OCI-LY3 (cell line): ENCODE results near the gene CACNA1C.

ENCODE experiments used
- H2AFZ ChIP-seq: fragments of 200-600, 300-600 bp; shearing (Covaris generic); 2 replicates; pipeline ENCODE4 v1.6.0; 2014; ENCODE audit warnings: antibody characterized with exemption, low read depth, low read length
- H3K27ac ChIP-seq: fragments of 200-600, 300-600 bp; sonication (generic); 2 replicates; pipeline ENCODE4 v1.5.1; 2014; ENCODE audit warnings: mild to moderate bottlenecking, low read length, moderate library complexity, mixed read lengths
- H3K27me3 ChIP-seq: fragments of 200-600, 300-600 bp; sonication (generic); 2 replicates; pipeline ENCODE4 v1.6.1; 2014; ENCODE audit warnings: low read depth, low read length, mixed read lengths
- H3K36me3 ChIP-seq: fragments of 200-600, 300-600 bp; sonication (generic); replicated peaks from 2 replicates; pipeline ENCODE3; 2014; ENCODE audit warnings: low read depth, low read length, mixed read lengths
- H3K4me1 ChIP-seq: fragments of 300-600, 200-600 bp; sonication (generic); 2 replicates; pipeline ENCODE4 v1.6.1; 2014; ENCODE audit warnings: low read length, mixed read lengths
- H3K4me2 ChIP-seq: fragments of 200-600, 300-600 bp; sonication (generic); 2 replicates; pipeline ENCODE4 v1.6.1; 2014; ENCODE audit warnings: low read length, mixed read lengths
- H3K4me3 ChIP-seq: fragments of 300-600, 200-600 bp; sonication (generic); 2 replicates; pipeline ENCODE4 v1.5.1; 2014; ENCODE audit warnings: antibody characterized with exemption, mild to moderate bottlenecking, low read length, moderate library complexity
- H3K79me2 ChIP-seq: fragments of 300-600, 200-600 bp; shearing (Covaris generic); 2 replicates; pipeline ENCODE4 v1.6.1; 2014; ENCODE audit warnings: mild to moderate bottlenecking, low read length, mixed read lengths
- H3K9ac ChIP-seq: fragments of 300-600, 200-600 bp; shearing (Covaris generic); 2 replicates; pipeline ENCODE4 v1.6.0; 2014; ENCODE audit warnings: mild to moderate bottlenecking, low read length, moderate library complexity
- H3K9me3 ChIP-seq: fragments of 200-600, 300-600 bp; shearing (Covaris generic); 2 replicates; pipeline ENCODE4 v1.6.1; 2014; ENCODE audit warnings: low read length, mixed read lengths; ENCODE audit not compliant: insufficient read depth
- H4K20me1 ChIP-seq: fragments of 200-600, 300-600 bp; sonication (generic); 2 replicates; pipeline ENCODE4 v1.6.1; 2016; ENCODE audit warnings: low read length, mixed read lengths; ENCODE audit not compliant: insufficient read depth
- CTCF ChIP-seq: fragments of 200-600, 300-600 bp; sonication (generic); IDR thresholded peaks from 2 replicates; pipeline ENCODE4 v1.5.1; 2014; ENCODE audit warnings: antibody characterized with exemption, low read length, low read depth
- EZH2phosphoT487 ChIP-seq: fragments of 200-600 bp; shearing (Covaris generic); IDR thresholded peaks from 2 replicates; pipeline ENCODE4 v1.6.1; 2018; ENCODE audit warnings: antibody characterized with exemption, mixed run types, low read depth

CACNA1C gene

GRCh38 chr12:2288001-2288400, 235.2 kb downstream of the CACNA1C start:
- Histone ChIP-seq H3K79me2 (no peaks in the 10 kb centered on the region), H4K20me1 (no peaks in the 10 kb centered on the region), H3K9ac (no peak overlapping the region), H3K4me2 (no peak overlapping the region), H3K27ac (no peak overlapping the region), H3K36me3 (no peaks in the 10 kb centered on the region), H3K27me3 (peaks cover 17% of the 10 kb centered on the region), H3K4me3 (no peak overlapping the region), H3K4me1 (peaks cover 2% of the 10 kb centered on the region; the same call in 1 of the 2 replicates), H3K9me3 (no peaks in the 10 kb centered on the region), H2AFZ (no peak overlapping the region)
- TF ChIP-seq EZH2phosphoT487, result no peak
- TF ChIP-seq CTCF, result no peak

- H3K36me3 ChIP-seq, result no peaks in the 10 kb centered on the region
- no peak overlapping the region for H2AFZ ChIP-seq
- H4K20me1 ChIP-seq, result no peaks in the 10 kb centered on the region
- H3K9ac ChIP-seq, result no peak overlapping the region
- H3K27ac ChIP-seq, result no peak overlapping the region
- no peak overlapping the region for H3K4me3 ChIP-seq
- TF ChIP-seq CTCF (no peak), EZH2phosphoT487 (no peak)
- no peak overlapping the region for H3K4me2 ChIP-seq
- H3K9me3 ChIP-seq, result no peaks in the 10 kb centered on the region
- peaks cover 14% of the 10 kb centered on the region for H3K27me3 ChIP-seq
- H3K79me2 ChIP-seq, result no peaks in the 10 kb centered on the region
- H3K4me1 ChIP-seq, result peaks cover 2% of the 10 kb centered on the region; the same call in 1 of the 2 replicates
Observed at GRCh38 chr12:2288471-2288870, 235.7 kb downstream of the CACNA1C start.

GRCh38 chr12:2288875-2289274, 236.1 kb downstream of the CACNA1C start:
- H3K79me2 ChIP-seq, result no peaks in the 10 kb centered on the region
- peaks cover 14% of the 10 kb centered on the region for H3K27me3 ChIP-seq
- H2AFZ ChIP-seq, result no peak overlapping the region
- no peaks in the 10 kb centered on the region for H3K9me3 ChIP-seq
- H3K4me3 ChIP-seq, result no peak overlapping the region
- H3K27ac ChIP-seq, result no peak overlapping the region
- H3K4me2 ChIP-seq, result no peak overlapping the region
- H3K9ac ChIP-seq, result no peak overlapping the region
- TF ChIP-seq CTCF (no peak), EZH2phosphoT487 (no peak)
- H4K20me1 ChIP-seq, result no peaks in the 10 kb centered on the region
- no peaks in the 10 kb centered on the region for H3K36me3 ChIP-seq
- peaks cover 2% of the 10 kb centered on the region; the same call in 1 of the 2 replicates for H3K4me1 ChIP-seq

- no peak overlapping the region for H3K9ac ChIP-seq
- H3K27ac ChIP-seq, result no peak overlapping the region
- H3K9me3 ChIP-seq, result no peaks in the 10 kb centered on the region
- TF ChIP-seq CTCF (no peak), EZH2phosphoT487 (no peak)
- H3K36me3 ChIP-seq, result no peaks in the 10 kb centered on the region
- H3K4me2 ChIP-seq, result no peak overlapping the region
- H4K20me1 ChIP-seq, result no peaks in the 10 kb centered on the region
- peaks cover 2% of the 10 kb centered on the region; the same call in 1 of the 2 replicates for H3K4me1 ChIP-seq
- H3K4me3 ChIP-seq, result no peak overlapping the region
- H3K27me3 ChIP-seq, result peaks cover 14% of the 10 kb centered on the region
- H2AFZ ChIP-seq, result no peak overlapping the region
- no peaks in the 10 kb centered on the region for H3K79me2 ChIP-seq
Observed at GRCh38 chr12:2289525-2289924, 236.7 kb downstream of the CACNA1C start.
